SK-N-SH (cell line): ENCODE results near the gene A4GNT.

Experiments used
- CTCF ChIP-seq: fragments of 200-600 bp; sonication (generic); IDR thresholded peaks from 2 replicates; pipeline ENCODE4 v1.6.1; 2017; ENCODE audit warnings: antibody characterized with exemption, mild to moderate bottlenecking, moderate library complexity
- MAX ChIP-seq: IDR thresholded peaks from 2 replicates; pipeline ENCODE4 v1.4.0; 2012; ENCODE audit warnings: low read depth
- POLR2AphosphoS5 ChIP-seq: IDR thresholded peaks from 2 replicates; pipeline ENCODE4 v1.6.1; 2012; ENCODE audit warnings: low read depth, low read length
- RAD21 ChIP-seq: IDR thresholded peaks from 2 replicates; pipeline ENCODE4 v1.6.1; 2012; ENCODE audit warnings: mild to moderate bottlenecking, low read length
- REST ChIP-seq: IDR thresholded peaks from 2 replicates; pipeline ENCODE4 v1.6.1; 2012; ENCODE audit warnings: mild to moderate bottlenecking, low read depth, low read length, moderate library complexity
- RFX5 ChIP-seq: IDR thresholded peaks from 2 replicates; pipeline ENCODE4 v1.6.1; 2012; ENCODE audit warnings: mild to moderate bottlenecking, improper control_type of control experiment, low read length

GRCh38 chr3:138154534-138154933 is 22.3 kb upstream of the A4GNT start:
- no peak for TF ChIP-seq RFX5
- no peak for TF ChIP-seq POLR2AphosphoS5
- TF ChIP-seq RAD21, result no peak
- TF ChIP-seq CTCF, result no peak
- no peak for TF ChIP-seq REST
- no peak for TF ChIP-seq MAX
